22Rv1 (cell line): ENCODE results near the gene ERVH48-1.

Source experiments
- ZFX ChIP-seq: fragments of 450-650 bp; IDR thresholded peaks from 2 replicates; pipeline ENCODE4 v1.6.1; 2017; ENCODE audit warnings: antibody characterized with exemption, borderline replicate concordance
- TF ChIP-seq, protein P1 (sequence below): fragments of 450-650 bp; IDR thresholded peaks from 2 replicates; pipeline ENCODE4 v1.5.1; 2017; ENCODE audit warnings: mild to moderate bottlenecking

DNA sequence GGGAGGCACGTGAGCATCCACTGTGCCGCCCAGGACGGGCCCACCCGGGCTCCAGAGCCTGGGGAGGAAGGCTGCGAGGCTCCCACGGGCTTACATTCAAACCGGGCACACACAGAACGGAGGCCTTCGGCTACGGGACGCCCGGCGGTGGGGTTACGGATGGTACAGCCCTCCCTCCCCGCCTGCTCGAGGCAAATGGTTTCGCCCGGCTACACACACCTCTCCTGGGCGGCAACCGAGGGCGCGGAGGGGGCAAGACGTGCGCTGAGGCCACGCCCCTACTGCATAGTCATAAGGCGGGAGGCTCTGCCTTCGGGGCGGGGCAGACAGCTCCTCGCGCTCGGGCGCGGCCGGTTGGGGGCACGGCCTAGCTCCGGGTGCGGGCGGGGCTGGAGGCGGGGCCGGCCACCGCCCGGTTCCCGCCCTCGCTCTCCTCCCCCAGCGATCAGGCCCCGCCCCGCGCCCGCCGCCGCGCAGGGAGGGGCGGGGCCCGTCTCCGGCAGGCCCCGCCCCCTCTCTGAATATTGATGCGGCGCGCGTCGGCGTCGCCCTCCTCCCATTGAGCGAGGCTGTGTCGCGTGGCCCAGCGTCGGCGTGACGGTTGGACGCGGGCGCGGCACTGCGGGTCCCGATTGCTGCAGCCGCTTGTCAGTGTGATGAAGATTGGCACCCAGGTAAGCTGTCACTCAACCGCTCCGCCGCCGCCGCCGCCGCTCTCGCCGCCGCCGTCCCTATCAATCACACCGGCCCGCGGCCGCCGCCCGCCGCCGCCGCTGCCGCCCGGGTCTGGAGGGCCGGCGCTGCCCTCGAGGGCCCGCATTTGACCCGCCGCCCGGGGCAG, 48.8 kb upstream of the ERVH48-1 start, which contains the start of gene PKNOX1:
- TF ChIP-seq, protein P1, sequence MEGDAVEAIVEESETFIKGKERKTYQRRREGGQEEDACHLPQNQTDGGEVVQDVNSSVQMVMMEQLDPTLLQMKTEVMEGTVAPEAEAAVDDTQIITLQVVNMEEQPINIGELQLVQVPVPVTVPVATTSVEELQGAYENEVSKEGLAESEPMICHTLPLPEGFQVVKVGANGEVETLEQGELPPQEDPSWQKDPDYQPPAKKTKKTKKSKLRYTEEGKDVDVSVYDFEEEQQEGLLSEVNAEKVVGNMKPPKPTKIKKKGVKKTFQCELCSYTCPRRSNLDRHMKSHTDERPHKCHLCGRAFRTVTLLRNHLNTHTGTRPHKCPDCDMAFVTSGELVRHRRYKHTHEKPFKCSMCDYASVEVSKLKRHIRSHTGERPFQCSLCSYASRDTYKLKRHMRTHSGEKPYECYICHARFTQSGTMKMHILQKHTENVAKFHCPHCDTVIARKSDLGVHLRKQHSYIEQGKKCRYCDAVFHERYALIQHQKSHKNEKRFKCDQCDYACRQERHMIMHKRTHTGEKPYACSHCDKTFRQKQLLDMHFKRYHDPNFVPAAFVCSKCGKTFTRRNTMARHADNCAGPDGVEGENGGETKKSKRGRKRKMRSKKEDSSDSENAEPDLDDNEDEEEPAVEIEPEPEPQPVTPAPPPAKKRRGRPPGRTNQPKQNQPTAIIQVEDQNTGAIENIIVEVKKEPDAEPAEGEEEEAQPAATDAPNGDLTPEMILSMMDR = no peak
- TF ChIP-seq ZFX = no peak
